Measurements from ENCODE around the gene TNS3. TPM values are rescaled to one million over a fixed set of nuclear protein-coding genes. Genes with fewer than 3 reads are reported as not detected.
"Not testable (repeated sequence)": the region's sequence is repeated elsewhere in the genome, so short reads cannot be mapped to it uniquely, and the experiment has no call there.

TNS3 gene
- polyA plus RNA-seq, 3 donors, result 5.2 to 30.3 (median 7.9) TPM

DNA sequence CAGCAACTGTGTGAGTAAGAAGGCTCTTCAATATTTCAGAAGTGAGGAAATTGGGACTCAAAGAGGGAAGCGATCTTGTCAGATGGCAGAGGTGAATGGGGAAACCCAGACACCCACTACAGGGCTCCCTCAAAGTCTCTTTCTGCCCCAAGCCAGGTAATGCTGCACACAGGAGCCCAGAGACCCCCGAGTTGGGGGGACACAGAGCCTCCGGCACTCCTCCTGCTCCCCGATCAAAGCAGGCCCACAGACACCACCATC lies 139.4 kb downstream of the TNS3 start:
- WGBS (ENCODE audit: insufficient coverage), result 96% methylated on average over 3 of the region's 4 CpGs
- peak overlapping the region in 2 of 7 donors; percentile 17 to 50 for H3K27ac Mint-ChIP-seq
- no peaks in the 10 kb centered on the region for H3K27me3 ChIP-seq (ENCODE audit: control insufficient read depth in 2 of 2, insufficient read depth in 2 of 2, low read length in 2 of 2)
- peaks cover 46% of the 10 kb centered on the region for H3K79me2 ChIP-seq (ENCODE audit: insufficient read depth, low read length)
- H3K4me3 Mint-ChIP-seq, result no peak overlapping the region
- H3K4me1 ChIP-seq (ENCODE audit: control insufficient read depth in 1 of 2, insufficient read depth in 2 of 2, low read length in 2 of 2), result no peaks in the 10 kb centered on the region
- H3K9ac ChIP-seq (ENCODE audit: insufficient read depth, low read length, poor library complexity, severe bottlenecking), result no peak overlapping the region
- no peak overlapping the region for H3K27ac ChIP-seq (ENCODE audit: low read depth in 1 of 2, low read length in 2 of 2)
- no peaks in the 10 kb centered on the region for H3K27me3 Mint-ChIP-seq (ENCODE audit: low read depth in 3 of 3)
- peaks cover 30 to 49% of the 10 kb centered on the region in 2 donors for H3K36me3 ChIP-seq (replicated peaks in 1 of 2; ENCODE audit: control insufficient read depth in 1 of 2, insufficient read depth in 2 of 2, low read length in 2 of 2)
- no peak for TF ChIP-seq CTCF (IDR thresholded peaks at IDR 0.05)
- no peak overlapping the region for H3K4me2 ChIP-seq (replicated peaks; ENCODE audit: extremely low read depth, low read length, poor library complexity, severe bottlenecking)
- no peak for DNase-seq
- intact Hi-C loops (cut with micrococcal nuclease), result loop anchor here in 1 of 2 donors (5.0 kb wide), 1 partner anchor 375 kb away; no protein-coding TSS in a partner anchor
- peaks cover 41 to 50% of the 10 kb centered on the region in 2 donors for H3K36me3 Mint-ChIP-seq
- peaks cover 85% of the 10 kb centered on the region for H4K20me1 ChIP-seq (ENCODE audit: insufficient read depth, low read length)
- H3K9me3 Mint-ChIP-seq, result no peaks in the 10 kb centered on the region
- no peak overlapping the region for H2AFZ ChIP-seq (ENCODE audit: insufficient read depth, low read depth, low read length, poor library complexity, severe bottlenecking)
- H3K4me1 Mint-ChIP-seq, result no peaks in the 10 kb centered on the region
- no peaks in the 10 kb centered on the region for H3K9me3 ChIP-seq (replicated peaks in 1 of 2; ENCODE audit: control insufficient read depth in 1 of 2, insufficient read depth in 1 of 2, low read length in 2 of 2)
- H3K4me3 ChIP-seq (replicated peaks in 1 of 3; ENCODE audit: low read depth in 2 of 3, low read length in 3 of 3), result no peak overlapping the region

DNA sequence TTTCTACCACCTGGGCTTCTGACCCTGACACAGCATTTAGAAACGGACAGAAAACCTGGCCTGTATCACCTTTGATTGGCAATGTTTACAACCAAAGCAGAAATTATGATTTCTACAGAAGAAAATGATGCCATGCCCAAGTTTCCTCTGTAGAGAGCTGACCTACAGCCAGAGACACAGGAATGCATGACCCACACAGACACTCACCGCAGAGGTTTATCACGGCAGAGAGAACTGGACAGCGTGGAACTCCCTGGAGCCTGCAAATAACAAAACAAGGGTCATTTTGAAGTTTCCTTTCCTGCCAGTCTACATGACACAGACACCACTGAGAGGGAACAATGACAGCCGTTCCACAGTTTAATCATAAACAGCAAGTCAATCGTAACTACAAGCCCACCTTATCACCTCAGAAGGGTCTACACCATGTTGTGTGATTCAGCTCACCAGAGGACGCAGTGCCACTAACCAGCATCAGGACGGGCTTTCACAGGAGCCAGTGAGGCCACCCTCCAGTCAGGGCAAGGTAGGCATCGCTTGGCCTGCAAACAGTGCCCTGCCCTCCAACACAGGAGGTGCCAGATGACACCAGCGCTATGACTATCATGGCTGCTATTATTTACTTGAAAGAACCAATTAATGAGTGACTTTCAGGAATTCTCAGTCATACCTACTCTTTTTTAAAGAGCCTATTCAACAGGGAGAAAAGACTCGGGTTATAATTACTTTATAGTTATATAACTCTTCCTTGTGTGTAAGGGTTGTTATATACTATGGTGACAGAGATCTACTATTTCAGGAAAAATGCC lies 139.9 kb downstream of the TNS3 start:
- no peak overlapping the region for H3K4me2 ChIP-seq (replicated peaks; ENCODE audit: extremely low read depth, low read length, poor library complexity, severe bottlenecking)
- no peak for DNase-seq
- H3K36me3 ChIP-seq (replicated peaks in 1 of 2; ENCODE audit: control insufficient read depth in 1 of 2, insufficient read depth in 2 of 2, low read length in 2 of 2), result peaks cover 30 to 45% of the 10 kb centered on the region in 2 donors
- Mint-ChIP-seq H3K27ac (peak overlapping the region in 3 of 7 donors; percentile 17 to 73 (median 50)), H3K27me3 (ENCODE audit: low read depth in 3 of 3) (no peaks in the 10 kb centered on the region), H3K4me1 (no peaks in the 10 kb centered on the region), H3K9me3 (no peaks in the 10 kb centered on the region), H3K36me3 (peaks cover 38 to 48% of the 10 kb centered on the region in 2 donors), H3K4me3 (no peak overlapping the region)
- H3K27ac ChIP-seq (ENCODE audit: low read depth in 1 of 2, low read length in 2 of 2), result peak overlapping the region in 1 of 2 donors; percentile 9
- peaks cover 45% of the 10 kb centered on the region for H3K79me2 ChIP-seq (ENCODE audit: insufficient read depth, low read length)
- no peaks in the 10 kb centered on the region for H3K27me3 ChIP-seq (ENCODE audit: control insufficient read depth in 2 of 2, insufficient read depth in 2 of 2, low read length in 2 of 2)
- H3K4me1 ChIP-seq (ENCODE audit: control insufficient read depth in 1 of 2, insufficient read depth in 2 of 2, low read length in 2 of 2), result no peaks in the 10 kb centered on the region
- no peak overlapping the region for H2AFZ ChIP-seq (ENCODE audit: insufficient read depth, low read depth, low read length, poor library complexity, severe bottlenecking)
- peaks cover 80% of the 10 kb centered on the region for H4K20me1 ChIP-seq (ENCODE audit: insufficient read depth, low read length)
- no peak overlapping the region for H3K4me3 ChIP-seq (replicated peaks in 1 of 3; ENCODE audit: low read depth in 2 of 3, low read length in 3 of 3)
- TF ChIP-seq CTCF (IDR thresholded peaks at IDR 0.05), result no peak
- intact Hi-C loops (cut with micrococcal nuclease), result loop anchor here in 1 of 2 donors (5.0 kb wide), 1 partner anchor 375 kb away; no protein-coding TSS in a partner anchor
- WGBS (ENCODE audit: insufficient coverage), result 92% methylated on average over 8 of the region's 11 CpGs
- H3K9me3 ChIP-seq (replicated peaks in 1 of 2; ENCODE audit: control insufficient read depth in 1 of 2, insufficient read depth in 1 of 2, low read length in 2 of 2), result no peaks in the 10 kb centered on the region
- no peak overlapping the region for H3K9ac ChIP-seq (ENCODE audit: insufficient read depth, low read length, poor library complexity, severe bottlenecking)

DNA sequence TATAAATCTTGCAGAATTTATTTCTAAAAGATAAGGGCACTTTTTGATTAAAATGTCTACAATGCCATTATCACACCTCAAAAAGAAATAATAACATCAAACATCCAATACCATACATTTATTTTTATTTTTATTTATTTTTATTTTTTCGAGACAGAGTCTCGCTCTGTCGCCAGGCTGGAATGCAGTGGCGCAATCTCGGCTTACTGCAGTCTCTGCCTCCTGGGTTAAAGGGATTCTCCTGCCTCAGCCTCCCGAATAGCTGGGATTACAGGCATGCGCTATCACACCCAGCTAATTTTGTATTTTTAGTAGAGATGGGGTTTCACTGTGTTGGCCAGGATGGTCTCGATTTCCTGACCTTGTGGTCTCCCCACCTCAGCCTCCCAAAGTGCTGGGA lies 140.9 kb downstream of the TNS3 start:
- H4K20me1 ChIP-seq (ENCODE audit: insufficient read depth, low read length), result peaks cover 74% of the 10 kb centered on the region
- not testable (repeated sequence) for DNase-seq; H3K9me3 ChIP-seq (replicated peaks in 1 of 2; ENCODE audit: control insufficient read depth in 1 of 2, insufficient read depth in 1 of 2, low read length in 2 of 2); H3K4me3 ChIP-seq (replicated peaks in 1 of 3; ENCODE audit: low read depth in 2 of 3, low read length in 3 of 3); H3K27me3 ChIP-seq (ENCODE audit: control insufficient read depth in 2 of 2, insufficient read depth in 2 of 2, low read length in 2 of 2); H3K9me3 Mint-ChIP-seq; H3K9ac ChIP-seq (ENCODE audit: insufficient read depth, low read length, poor library complexity, severe bottlenecking); H3K4me2 ChIP-seq (replicated peaks; ENCODE audit: extremely low read depth, low read length, poor library complexity, severe bottlenecking); H2AFZ ChIP-seq (ENCODE audit: insufficient read depth, low read depth, low read length, poor library complexity, severe bottlenecking); H3K27me3 Mint-ChIP-seq (ENCODE audit: low read depth in 3 of 3); H3K4me1 ChIP-seq (ENCODE audit: control insufficient read depth in 1 of 2, insufficient read depth in 2 of 2, low read length in 2 of 2); H3K4me1 Mint-ChIP-seq; H3K4me3 Mint-ChIP-seq; H3K27ac ChIP-seq (ENCODE audit: low read depth in 1 of 2, low read length in 2 of 2)
- peaks cover 36 to 49% of the 10 kb centered on the region in 2 donors for H3K36me3 ChIP-seq (replicated peaks in 1 of 2; ENCODE audit: control insufficient read depth in 1 of 2, insufficient read depth in 2 of 2, low read length in 2 of 2)
- 94% methylated on average over 5 of the region's 8 CpGs for WGBS (ENCODE audit: insufficient coverage)
- Mint-ChIP-seq H3K36me3 (peaks cover 43 to 48% of the 10 kb centered on the region in 2 donors), H3K27ac (peak overlapping the region in 1 of 7 donors; percentile 82)
- intact Hi-C loops (cut with micrococcal nuclease), result loop anchor here in 1 of 2 donors (5.0 kb wide), 1 partner anchor 376 kb away; no protein-coding TSS in a partner anchor
- H3K79me2 ChIP-seq (ENCODE audit: insufficient read depth, low read length), result peaks cover 41% of the 10 kb centered on the region

Measured in CD14-positive monocyte (primary cell).